OCI-LY7 (cell line): ENCODE results near the gene AEBP2. TPM values are rescaled to one million over a fixed set of nuclear protein-coding genes. Genes with fewer than 3 reads are reported as not detected.

Source experiments
- BruUV-seq: library from RNA; stranded (reverse); fragments of 400-500 nt; replicated peaks from 2 replicates; lab custom pipeline; 2021; lab: Mats Ljungman, UMichigan
- CTCF ChIA-PET: fragments of 300-600 bp; sonication (Branson Sonifier 250); formaldehyde crosslinking; loops from one replicate; lab custom pipeline; 2022; ENCODE audit warnings: antibody characterized with exemption; ENCODE audit not compliant: unreplicated experiment; lab: Charles Lee
- POLR2A ChIA-PET: fragments of 300-600 bp; sonication (Branson Sonifier 250); formaldehyde crosslinking; loops from one replicate; lab custom pipeline; 2022; ENCODE audit warnings: antibody characterized with exemption; lab: Charles Lee
- DNase-seq: peaks from one replicate; pipeline ENCODE4 v3.0.0-alpha.2; 2015; ENCODE audit warnings: low spot score
- H2AFZ ChIP-seq: fragments of 200-600 bp; sonication (generic), shearing (Covaris generic); 2 replicates; pipeline ENCODE4 v1.6.1; 2014; ENCODE audit warnings: mild to moderate bottlenecking, antibody characterized with exemption, low read length, moderate library complexity
- H3K27ac ChIP-seq: fragments of 200-600 bp; sonication (generic); 2 replicates; pipeline ENCODE4 v1.5.1; 2014; ENCODE audit warnings: mixed run types, low read depth, mild to moderate bottlenecking, moderate library complexity, low read length, inconsistent platforms; ENCODE audit not compliant: poor library complexity, severe bottlenecking
- H3K36me3 ChIP-seq: fragments of 200-600 bp; sonication (generic); 2 replicates; pipeline ENCODE4 v1.6.1; 2014; ENCODE audit warnings: mild to moderate bottlenecking, antibody characterized with exemption, low read length, moderate library complexity, mixed read lengths; ENCODE audit not compliant: insufficient read depth
- H3K4me1 ChIP-seq: fragments of 200-600 bp; sonication (generic); 2 replicates; pipeline ENCODE4 v1.5.1; 2014; ENCODE audit warnings: mild to moderate bottlenecking, low read length; ENCODE audit not compliant: insufficient read depth, poor library complexity, severe bottlenecking
- H3K4me2 ChIP-seq: fragments of 200-600 bp; sonication (generic); 2 replicates; pipeline ENCODE4 v1.6.1; 2014; ENCODE audit warnings: mild to moderate bottlenecking, low read length
- H3K4me3 ChIP-seq: fragments of 200-600 bp; sonication (generic); 2 replicates; pipeline ENCODE4 v1.5.1; 2014; ENCODE audit warnings: mild to moderate bottlenecking, low read depth, low read length; ENCODE audit not compliant: poor library complexity, severe bottlenecking
- H3K79me2 ChIP-seq: fragments of 200-600 bp; sonication (generic); 2 replicates; pipeline ENCODE4 v1.6.1; 2016; ENCODE audit warnings: low read depth, mild to moderate bottlenecking, low read length, moderate library complexity, mixed read lengths; ENCODE audit not compliant: insufficient read depth
- H3K9me2 ChIP-seq: fragments of 200-600 bp; sonication (generic); 2 replicates; pipeline ENCODE4 v1.6.1; 2016; ENCODE audit warnings: mild to moderate bottlenecking, low read length, mixed read lengths; ENCODE audit not compliant: insufficient read depth
- H3K9me3 ChIP-seq: fragments of 200-600 bp; sonication (generic); 2 replicates; pipeline ENCODE4 v1.6.1; 2014; ENCODE audit warnings: mild to moderate bottlenecking, mixed run types, low read length, mixed read lengths
- H4K20me1 ChIP-seq: fragments of 200-600 bp; sonication (generic); 2 replicates; pipeline ENCODE4 v1.6.1; 2014; ENCODE audit warnings: mild to moderate bottlenecking, antibody characterized with exemption, low read length, moderate library complexity, mixed read lengths; ENCODE audit not compliant: insufficient read depth
- CTCF ChIP-seq: fragments of 200-600 bp; sonication (generic); conservative IDR thresholded peaks from 2 replicates; pipeline ENCODE4 v1.5.1; 2014; ENCODE audit warnings: mild to moderate bottlenecking, antibody characterized with exemption, low read length, moderate library complexity, mixed read lengths
- EZH2phosphoT487 ChIP-seq: fragments of 200-600 bp; sonication (generic); IDR thresholded peaks from 2 replicates; pipeline ENCODE4 v1.6.1; 2018; ENCODE audit warnings: low read depth, borderline replicate concordance, mild to moderate bottlenecking, mixed run types, antibody characterized with exemption, low read length, moderate library complexity, mixed read lengths
- intact Hi-C: fragments of 100-400 bp; cut with micrococcal nuclease; formaldehyde crosslinking; loops from one replicate; pipeline ENCODE4 v1.10.0; 2022; ENCODE audit not compliant: unreplicated experiment
- total RNA-seq, 2 experiments: library from RNA; depleted of rRNA in 1 of 2; stranded (reverse); fragments of >200 nt in 1 of 2; shearing (Covaris generic) in 1 of 2; gene quantifications; 2 replicates each; pipeline ENCODE4 v1.2.3, GENCODE V29; 2014 to 2022

AEBP2 gene
- total RNA-seq, 2 experiments from 2014 or later = 21.5 to 59.7 TPM

GRCh38 chr12:19440916-19441315 is 1.6 kb downstream of the AEBP2 start:
- CTCF ChIA-PET = no interaction called here
- Histone ChIP-seq H3K27ac (peak overlapping the region; percentile 74), H3K36me3 (peaks cover 51% of the 10 kb centered on the region), H4K20me1 (peaks cover 21% of the 10 kb centered on the region), H3K9me2 (no peaks in the 10 kb centered on the region), H3K4me3 (peak overlapping the region; percentile 99), H3K9me3 (no peaks in the 10 kb centered on the region), H3K79me2 (peaks cover 58% of the 10 kb centered on the region), H3K4me2 (peak overlapping the region; percentile 94), H2AFZ (no peak overlapping the region; the same call in 1 of the 2 replicates), H3K4me1 (peaks cover 24% of the 10 kb centered on the region)
- TF ChIP-seq CTCF = no peak
- TF ChIP-seq EZH2phosphoT487 = no peak
- intact Hi-C loops = no loop called here
- POLR2A ChIA-PET = interaction anchor here (0.6 to 1.2 kb wide), 3 partner anchors 9 to 106 kb away, joined by 3 to 4 read pairs (median 3); no protein-coding TSS in a partner anchor
- no peak for DNase-seq
- BruUV-seq = no TSS peak

DNA sequence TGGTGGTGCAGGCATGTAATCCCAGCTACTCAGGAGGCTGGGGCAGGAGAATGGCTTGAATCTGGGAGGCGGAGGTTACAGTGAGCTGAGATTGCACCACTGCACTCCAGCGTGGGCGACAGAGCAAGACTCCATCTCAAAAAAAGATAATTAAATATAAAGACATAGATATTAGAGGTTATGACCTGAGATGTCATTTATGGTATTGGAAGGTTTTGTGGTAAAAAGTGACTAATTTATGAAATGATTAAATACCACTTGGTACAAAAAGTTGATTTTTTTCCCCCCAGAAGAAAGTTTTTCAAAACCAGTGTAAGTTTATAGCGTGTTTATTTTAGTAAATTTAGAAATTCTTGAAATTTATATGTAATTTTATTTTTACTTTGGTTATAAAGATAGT is 4.3 kb downstream of the AEBP2 start:
- H3K9me3 ChIP-seq = no peaks in the 10 kb centered on the region
- peaks cover 16% of the 10 kb centered on the region for H3K4me1 ChIP-seq
- H4K20me1 ChIP-seq = peaks cover 26% of the 10 kb centered on the region
- TF ChIP-seq EZH2phosphoT487 (no peak), CTCF (no peak)
- ChIA-PET CTCF (no interaction called here), POLR2A (interaction anchor here (0.7 to 0.9 kb wide), 2 partner anchors 13 to 781 kb away, joined by 3 to 5 read pairs; no protein-coding TSS in a partner anchor)
- no peak overlapping the region; the same call in 1 of the 2 replicates for H3K4me2 ChIP-seq
- no peaks in the 10 kb centered on the region for H3K9me2 ChIP-seq
- no peak for DNase-seq
- H3K4me3 ChIP-seq = no peak overlapping the region
- peaks cover 84% of the 10 kb centered on the region for H3K79me2 ChIP-seq
- H3K27ac ChIP-seq = no peak overlapping the region
- intact Hi-C loops = no loop called here
- H2AFZ ChIP-seq = no peak overlapping the region
- BruUV-seq = no TSS peak
- peaks cover 74% of the 10 kb centered on the region for H3K36me3 ChIP-seq

GRCh38 chr12:19444097-19444496 is 4.8 kb downstream of the AEBP2 start:
- H3K79me2 ChIP-seq = peaks cover 89% of the 10 kb centered on the region
- H3K4me3 ChIP-seq = no peak overlapping the region
- BruUV-seq = TSS peak; percentile 3
- H3K27ac ChIP-seq = no peak overlapping the region
- peaks cover 77% of the 10 kb centered on the region for H3K36me3 ChIP-seq
- CTCF ChIA-PET = no interaction called here
- peaks cover 10% of the 10 kb centered on the region for H3K4me1 ChIP-seq
- no peak overlapping the region for H2AFZ ChIP-seq
- H3K9me2 ChIP-seq = no peaks in the 10 kb centered on the region
- H4K20me1 ChIP-seq = peaks cover 29% of the 10 kb centered on the region
- peak overlapping the region; percentile 32 for H3K4me2 ChIP-seq
- intact Hi-C loops = no loop called here
- H3K9me3 ChIP-seq = no peaks in the 10 kb centered on the region
- TF ChIP-seq CTCF = no peak
- no peak for TF ChIP-seq EZH2phosphoT487
- POLR2A ChIA-PET = interaction anchor here (0.5 to 0.9 kb wide), 3 partner anchors 12 to 782 kb away, joined by 3 to 5 read pairs (median 5); no protein-coding TSS in a partner anchor
- DNase-seq = no peak
